ENCODE measurements around the gene CA12. TPM values are rescaled to one million over a fixed set of nuclear protein-coding genes. Genes with fewer than 3 reads are reported as not detected.

The CA12 gene
- total and polyA plus RNA-seq, 4 donors: 0.07 to 5.1 (median 1.5) TPM

DNA sequence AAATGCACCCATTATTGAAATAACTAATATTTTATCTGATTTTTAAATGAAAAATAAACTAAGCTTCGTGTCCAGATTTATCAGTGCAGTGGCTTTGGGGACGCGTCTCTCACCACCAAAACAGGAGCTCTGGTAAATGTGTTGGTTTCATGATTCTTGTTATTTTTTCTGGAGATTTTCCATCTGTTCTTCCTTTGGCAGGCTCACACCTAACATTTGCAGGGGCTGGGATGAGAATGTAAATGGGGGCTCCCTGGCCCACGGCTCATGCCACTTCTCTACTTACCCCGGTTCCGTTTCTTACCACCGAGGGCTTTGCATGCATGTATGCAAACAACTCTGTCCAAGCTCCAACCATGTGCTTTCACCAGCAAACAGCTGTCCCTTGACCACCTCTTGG lies 30.9 kb upstream of the CA12 start (continued):
- TF ChIP-seq, protein P1, sequence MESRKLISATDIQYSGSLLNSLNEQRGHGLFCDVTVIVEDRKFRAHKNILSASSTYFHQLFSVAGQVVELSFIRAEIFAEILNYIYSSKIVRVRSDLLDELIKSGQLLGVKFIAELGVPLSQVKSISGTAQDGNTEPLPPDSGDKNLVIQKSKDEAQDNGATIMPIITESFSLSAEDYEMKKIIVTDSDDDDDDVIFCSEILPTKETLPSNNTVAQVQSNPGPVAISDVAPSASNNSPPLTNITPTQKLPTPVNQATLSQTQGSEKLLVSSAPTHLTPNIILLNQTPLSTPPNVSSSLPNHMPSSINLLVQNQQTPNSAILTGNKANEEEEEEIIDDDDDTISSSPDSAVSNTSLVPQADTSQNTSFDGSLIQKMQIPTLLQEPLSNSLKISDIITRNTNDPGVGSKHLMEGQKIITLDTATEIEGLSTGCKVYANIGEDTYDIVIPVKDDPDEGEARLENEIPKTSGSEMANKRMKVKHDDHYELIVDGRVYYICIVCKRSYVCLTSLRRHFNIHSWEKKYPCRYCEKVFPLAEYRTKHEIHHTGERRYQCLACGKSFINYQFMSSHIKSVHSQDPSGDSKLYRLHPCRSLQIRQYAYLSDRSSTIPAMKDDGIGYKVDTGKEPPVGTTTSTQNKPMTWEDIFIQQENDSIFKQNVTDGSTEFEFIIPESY (IDR thresholded peaks at IDR 0.05): no peak
- TF ChIP-seq, protein P2, sequence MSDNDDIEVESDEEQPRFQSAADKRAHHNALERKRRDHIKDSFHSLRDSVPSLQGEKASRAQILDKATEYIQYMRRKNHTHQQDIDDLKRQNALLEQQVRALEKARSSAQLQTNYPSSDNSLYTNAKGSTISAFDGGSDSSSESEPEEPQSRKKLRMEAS (IDR thresholded peaks at IDR 0.05): no peak
- TF ChIP-seq, protein P3, sequence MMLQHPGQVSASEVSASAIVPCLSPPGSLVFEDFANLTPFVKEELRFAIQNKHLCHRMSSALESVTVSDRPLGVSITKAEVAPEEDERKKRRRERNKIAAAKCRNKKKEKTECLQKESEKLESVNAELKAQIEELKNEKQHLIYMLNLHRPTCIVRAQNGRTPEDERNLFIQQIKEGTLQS (IDR thresholded peaks at IDR 0.05): no peak
- TF ChIP-seq SP1 (IDR thresholded peaks at IDR 0.05): no peak
- no peak for TF ChIP-seq EGR1 (IDR thresholded peaks at IDR 0.05; ENCODE audit: low read depth in 2 of 2)

DNA sequence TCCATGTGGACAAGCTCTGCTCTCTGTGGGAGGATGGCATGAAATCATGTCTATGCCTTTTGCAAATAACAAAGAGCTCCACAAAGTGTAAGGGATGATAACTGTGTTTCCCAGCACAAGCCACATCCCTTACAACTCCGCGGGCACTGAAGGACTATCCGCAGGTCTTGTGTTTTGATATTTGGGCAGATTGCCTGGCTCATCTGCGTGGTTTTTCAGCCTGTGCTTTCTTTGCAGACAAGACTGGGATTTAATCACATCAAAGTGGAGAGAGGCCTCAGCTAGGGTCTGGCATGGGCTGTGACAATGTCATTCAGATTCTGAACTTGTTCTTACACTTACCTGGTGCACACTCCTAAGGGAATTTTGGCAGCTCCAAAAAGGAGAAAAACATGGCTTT lies 30.2 kb upstream of the CA12 start:
- Histone ChIP-seq H3K9me3 (ENCODE audit: control insufficient read depth in 4 of 4, low read length in 3 of 4) (no peaks in the 10 kb centered on the region), H3K4me3 (ENCODE audit: low read depth in 1 of 3, low read length in 3 of 3) (no peak overlapping the region), H3K27me3 (ENCODE audit: control insufficient read depth in 4 of 4, insufficient read depth in 4 of 4, low read length in 3 of 4) (no peaks in the 10 kb centered on the region), H3K4me1 (ENCODE audit: control insufficient read depth in 4 of 4, insufficient read depth in 4 of 4, low read length in 3 of 4) (no peaks in the 10 kb centered on the region), H3K36me3 (ENCODE audit: control insufficient read depth in 4 of 4, insufficient read depth in 3 of 4, low read depth in 1 of 4, low read length in 3 of 4) (no peaks in the 10 kb centered on the region), H3K9ac (ENCODE audit: low read depth in 1 of 2, low read length in 2 of 2) (no peak overlapping the region), H3K27ac (ENCODE audit: low read depth in 1 of 2, low read length in 2 of 2) (no peak overlapping the region)
- TF ChIP-seq NR2F2 (IDR thresholded peaks at IDR 0.05) (no peak), HNF4G (IDR thresholded peaks at IDR 0.05) (no peak), YY1 (IDR thresholded peaks at IDR 0.05) (no peak), RAD21 (IDR thresholded peaks at IDR 0.05) (no peak), HNF4A (conservative IDR thresholded peaks at IDR 0.05) (no peak), JUND (IDR thresholded peaks at IDR 0.05) (no peak), FOXA2 (IDR thresholded peaks at IDR 0.05) (no peak), FOXA1 (IDR thresholded peaks at IDR 0.05) (no peak), TAF1 (conservative IDR thresholded peaks at IDR 0.05) (no peak)
- TF ChIP-seq, protein P3 (IDR thresholded peaks at IDR 0.05): no peak
- TF ChIP-seq, protein P4, sequence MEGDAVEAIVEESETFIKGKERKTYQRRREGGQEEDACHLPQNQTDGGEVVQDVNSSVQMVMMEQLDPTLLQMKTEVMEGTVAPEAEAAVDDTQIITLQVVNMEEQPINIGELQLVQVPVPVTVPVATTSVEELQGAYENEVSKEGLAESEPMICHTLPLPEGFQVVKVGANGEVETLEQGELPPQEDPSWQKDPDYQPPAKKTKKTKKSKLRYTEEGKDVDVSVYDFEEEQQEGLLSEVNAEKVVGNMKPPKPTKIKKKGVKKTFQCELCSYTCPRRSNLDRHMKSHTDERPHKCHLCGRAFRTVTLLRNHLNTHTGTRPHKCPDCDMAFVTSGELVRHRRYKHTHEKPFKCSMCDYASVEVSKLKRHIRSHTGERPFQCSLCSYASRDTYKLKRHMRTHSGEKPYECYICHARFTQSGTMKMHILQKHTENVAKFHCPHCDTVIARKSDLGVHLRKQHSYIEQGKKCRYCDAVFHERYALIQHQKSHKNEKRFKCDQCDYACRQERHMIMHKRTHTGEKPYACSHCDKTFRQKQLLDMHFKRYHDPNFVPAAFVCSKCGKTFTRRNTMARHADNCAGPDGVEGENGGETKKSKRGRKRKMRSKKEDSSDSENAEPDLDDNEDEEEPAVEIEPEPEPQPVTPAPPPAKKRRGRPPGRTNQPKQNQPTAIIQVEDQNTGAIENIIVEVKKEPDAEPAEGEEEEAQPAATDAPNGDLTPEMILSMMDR (IDR thresholded peaks at IDR 0.05; ENCODE audit: low read depth, low read length, missing input control): no peak
- TF ChIP-seq, protein P1 (IDR thresholded peaks at IDR 0.05): no peak
- TF ChIP-seq, protein P5, sequence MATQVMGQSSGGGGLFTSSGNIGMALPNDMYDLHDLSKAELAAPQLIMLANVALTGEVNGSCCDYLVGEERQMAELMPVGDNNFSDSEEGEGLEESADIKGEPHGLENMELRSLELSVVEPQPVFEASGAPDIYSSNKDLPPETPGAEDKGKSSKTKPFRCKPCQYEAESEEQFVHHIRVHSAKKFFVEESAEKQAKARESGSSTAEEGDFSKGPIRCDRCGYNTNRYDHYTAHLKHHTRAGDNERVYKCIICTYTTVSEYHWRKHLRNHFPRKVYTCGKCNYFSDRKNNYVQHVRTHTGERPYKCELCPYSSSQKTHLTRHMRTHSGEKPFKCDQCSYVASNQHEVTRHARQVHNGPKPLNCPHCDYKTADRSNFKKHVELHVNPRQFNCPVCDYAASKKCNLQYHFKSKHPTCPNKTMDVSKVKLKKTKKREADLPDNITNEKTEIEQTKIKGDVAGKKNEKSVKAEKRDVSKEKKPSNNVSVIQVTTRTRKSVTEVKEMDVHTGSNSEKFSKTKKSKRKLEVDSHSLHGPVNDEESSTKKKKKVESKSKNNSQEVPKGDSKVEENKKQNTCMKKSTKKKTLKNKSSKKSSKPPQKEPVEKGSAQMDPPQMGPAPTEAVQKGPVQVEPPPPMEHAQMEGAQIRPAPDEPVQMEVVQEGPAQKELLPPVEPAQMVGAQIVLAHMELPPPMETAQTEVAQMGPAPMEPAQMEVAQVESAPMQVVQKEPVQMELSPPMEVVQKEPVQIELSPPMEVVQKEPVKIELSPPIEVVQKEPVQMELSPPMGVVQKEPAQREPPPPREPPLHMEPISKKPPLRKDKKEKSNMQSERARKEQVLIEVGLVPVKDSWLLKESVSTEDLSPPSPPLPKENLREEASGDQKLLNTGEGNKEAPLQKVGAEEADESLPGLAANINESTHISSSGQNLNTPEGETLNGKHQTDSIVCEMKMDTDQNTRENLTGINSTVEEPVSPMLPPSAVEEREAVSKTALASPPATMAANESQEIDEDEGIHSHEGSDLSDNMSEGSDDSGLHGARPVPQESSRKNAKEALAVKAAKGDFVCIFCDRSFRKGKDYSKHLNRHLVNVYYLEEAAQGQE (IDR thresholded peaks at IDR 0.05): no peak
- 95% methylated on average over 4 of the region's 4 CpGs for WGBS
- no peak for DNase-seq (ENCODE audit: low spot score)
